Measurements from ENCODE around the gene KLF11.
"Not testable (repeated sequence)": the region's sequence is repeated elsewhere in the genome, so short reads cannot be mapped to it uniquely, and the experiment has no call there.

KLF11 gene

DNA sequence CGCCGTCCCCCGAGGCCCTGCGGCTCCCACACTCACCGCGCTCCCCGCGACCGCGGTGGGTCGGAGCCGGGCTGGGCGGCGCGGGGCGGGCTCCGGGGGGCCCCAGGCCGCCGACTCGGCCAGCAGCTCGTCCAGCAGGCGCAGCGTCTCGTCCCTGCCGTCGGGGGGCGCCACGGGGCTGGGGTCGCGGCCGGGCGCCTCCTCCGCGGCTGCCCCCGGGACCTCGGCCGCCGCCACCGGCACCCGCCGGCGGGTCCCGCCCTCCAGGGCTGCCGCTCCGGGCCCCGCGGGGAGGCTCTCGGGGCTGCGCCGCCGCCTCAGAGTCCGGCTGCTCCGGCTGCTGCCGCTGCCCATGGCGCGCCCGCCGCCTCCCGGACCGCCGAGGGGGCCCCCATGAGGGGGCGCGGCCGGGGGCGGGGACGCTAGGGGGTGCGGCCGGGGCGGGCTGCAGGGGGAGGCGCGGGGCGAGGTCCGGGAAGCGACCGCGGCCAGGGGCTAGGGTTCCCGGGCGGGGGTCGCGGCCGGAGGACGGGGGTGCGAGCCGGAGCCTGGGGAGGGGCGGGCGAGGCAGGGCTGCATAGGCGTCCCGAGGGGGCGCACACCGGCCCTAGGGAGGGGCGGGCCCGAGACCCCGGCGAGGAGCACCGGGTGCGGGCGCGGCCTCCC lies 36.7 kb downstream of the KLF11 start, which contains the start of gene CYS1:
TSS of gene CYS1 (minus strand) at position 542 of the 666 bp plus-strand sequence. CDS start at position 354, 188 bp downstream.
- DNase-seq (ENCODE audit: low read depth, low spot score): no peak

DNA sequence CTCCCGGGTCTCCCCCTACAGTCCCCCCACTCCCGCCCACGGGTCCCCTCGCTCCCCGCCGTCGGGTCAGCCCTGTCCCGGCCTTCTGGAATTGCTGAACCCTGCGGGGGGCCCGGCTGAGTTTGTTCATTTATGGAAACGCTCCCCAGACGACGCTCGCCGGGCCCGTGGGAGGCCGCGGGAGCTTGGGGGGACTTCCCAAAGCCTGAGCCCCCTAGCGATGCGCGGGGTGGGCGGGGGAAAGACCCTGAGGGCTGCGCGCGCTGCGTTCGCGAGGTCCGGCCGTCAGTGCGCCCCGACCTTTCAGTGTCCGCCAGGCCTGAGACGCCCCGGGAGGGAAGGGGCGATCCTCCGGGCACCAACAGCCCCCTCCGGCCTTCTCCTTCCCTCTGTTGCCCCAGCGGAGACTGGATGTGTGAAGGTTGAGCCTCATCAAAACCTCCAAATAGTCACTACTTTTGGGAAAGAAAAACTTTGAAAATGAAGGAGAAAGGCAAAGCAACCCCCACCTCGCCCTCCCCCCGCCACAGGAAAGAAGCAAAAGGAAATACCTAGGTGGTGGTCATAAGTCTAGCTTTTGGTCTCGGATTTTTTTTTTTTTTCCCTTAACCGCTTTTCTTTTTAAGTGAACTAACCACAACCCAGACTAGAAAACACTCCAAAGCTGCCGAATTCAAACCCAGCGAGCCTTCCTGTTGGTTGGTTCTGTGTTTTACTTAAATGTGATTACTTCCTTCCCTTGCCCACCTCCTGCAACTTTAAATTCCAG lies 37.4 kb downstream of the KLF11 start:
- no peak for DNase-seq (ENCODE audit: low read depth, low spot score)

More for the DNA sequence above, 36.7 kb downstream of the KLF11 start, which contains the start of gene CYS1:
- no peak within 1 kb of the TSS for H3K27ac ChIP-seq

DNA sequence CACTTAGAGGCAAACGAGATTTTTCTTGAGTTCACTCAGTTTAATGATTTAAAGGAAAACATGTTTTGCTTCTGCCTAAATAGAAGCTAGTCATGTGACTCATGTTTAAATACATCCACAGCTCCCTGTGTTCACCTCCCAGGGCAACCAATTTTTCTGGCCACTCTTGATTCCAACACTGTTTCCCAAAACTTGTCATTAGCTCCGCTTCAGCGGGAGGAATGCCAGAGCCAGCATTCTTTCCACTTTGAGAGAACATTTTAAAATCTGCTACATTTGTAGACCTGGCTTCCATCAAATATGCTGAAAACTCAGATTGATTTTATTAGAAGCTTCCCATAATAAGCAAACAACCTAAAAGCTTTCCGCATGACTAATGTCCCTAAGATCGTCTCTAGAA lies 39.7 kb downstream of the KLF11 start:
- H3K27ac ChIP-seq: no peak overlapping the region
- no peak for DNase-seq (ENCODE audit: low read depth, low spot score)

More for the DNA sequence above, 37.4 kb downstream of the KLF11 start:
- H3K27ac ChIP-seq: no peak overlapping the region

DNA sequence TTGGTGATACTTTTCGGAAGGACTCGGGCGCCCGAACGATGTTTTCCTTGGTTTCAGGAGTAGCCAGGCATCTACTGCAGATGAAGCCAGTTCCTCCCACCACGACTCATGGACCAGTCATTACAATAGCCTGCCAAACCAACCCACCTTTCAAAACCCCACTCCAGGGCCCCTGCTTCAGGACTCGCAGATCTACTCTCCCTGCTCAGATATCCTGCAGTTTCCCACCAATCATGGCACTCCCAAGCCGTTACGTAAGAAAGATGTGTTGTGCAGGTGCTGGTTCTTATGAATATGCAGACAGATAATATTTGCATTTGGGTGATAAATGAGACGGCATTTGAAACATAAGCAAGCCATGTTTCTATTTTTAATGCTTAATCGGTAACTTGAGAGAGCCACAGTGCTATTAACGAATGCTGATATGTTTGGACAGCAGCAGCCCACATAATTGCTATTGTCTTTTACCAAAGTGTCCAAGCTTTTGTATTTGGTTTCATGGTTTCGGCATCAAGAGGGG lies 40.4 kb downstream of the KLF11 start:
- DNase-seq (ENCODE audit: low read depth, low spot score): no peak
- H3K27ac ChIP-seq: no peak overlapping the region

DNA sequence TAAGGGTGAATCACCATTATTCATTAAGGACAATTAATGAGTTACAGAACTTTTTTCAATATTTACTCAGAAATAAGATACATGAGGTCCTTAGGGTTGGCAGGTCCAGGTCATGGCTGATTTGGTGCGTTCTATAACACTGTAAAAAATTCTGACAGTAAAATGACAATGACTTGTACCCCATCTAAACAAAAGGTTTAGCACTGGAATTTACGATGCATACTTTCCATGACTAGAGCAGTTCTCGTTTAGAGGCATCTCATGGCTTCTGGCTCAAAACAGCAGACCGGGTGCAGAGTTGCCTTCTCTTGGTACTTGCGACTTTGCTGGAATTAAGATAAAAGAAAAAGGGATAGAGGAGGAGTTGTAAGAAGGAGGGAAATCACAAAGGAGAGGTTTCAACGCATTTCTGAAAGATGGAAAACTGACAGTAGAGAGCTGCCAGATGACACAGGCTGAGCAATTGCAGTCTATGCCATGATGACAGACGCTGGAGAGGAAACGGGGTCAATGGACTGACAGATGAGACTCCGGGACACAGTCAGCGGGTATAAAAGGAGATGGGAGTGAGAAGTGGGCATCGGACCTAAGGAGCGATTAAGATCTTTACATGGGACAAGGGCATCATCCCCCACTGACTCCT lies 41.0 kb downstream of the KLF11 start:
- H3K27ac ChIP-seq: no peak overlapping the region

DNA sequence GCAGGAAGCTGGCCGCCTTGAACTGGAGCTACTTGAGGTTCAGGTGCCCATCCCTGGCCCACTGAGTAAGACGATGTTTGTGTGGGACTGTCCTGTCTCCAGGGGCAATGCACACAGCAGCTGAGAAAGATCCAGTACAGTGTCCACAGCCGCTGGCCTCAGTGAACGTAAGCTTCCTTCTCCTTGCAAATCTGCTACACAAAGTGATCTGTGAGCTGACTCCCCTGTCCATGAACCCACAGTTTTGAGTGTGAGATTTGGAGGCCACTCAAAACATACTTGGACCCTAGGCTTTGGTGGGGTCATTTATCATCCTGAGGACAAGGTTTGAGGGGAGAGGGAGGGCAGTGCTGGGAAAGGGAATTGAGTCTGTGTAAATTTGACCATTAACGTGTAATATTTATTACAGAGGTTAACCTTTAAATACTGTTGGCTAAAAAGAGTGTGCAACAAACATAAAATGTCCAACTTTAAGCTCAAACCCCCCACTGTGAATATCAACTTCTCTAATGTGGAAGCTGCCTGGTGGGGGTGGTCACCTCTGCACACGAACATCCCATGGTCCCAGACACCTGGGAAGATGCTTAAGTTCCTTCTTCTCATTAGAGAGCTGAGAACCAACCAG lies 41.8 kb downstream of the KLF11 start:
- no peak for DNase-seq (ENCODE audit: low read depth, low spot score)
- no peak overlapping the region for H3K27ac ChIP-seq

More for the DNA sequence above, 41.0 kb downstream of the KLF11 start:
- no peak for DNase-seq (ENCODE audit: low read depth, low spot score)

DNA sequence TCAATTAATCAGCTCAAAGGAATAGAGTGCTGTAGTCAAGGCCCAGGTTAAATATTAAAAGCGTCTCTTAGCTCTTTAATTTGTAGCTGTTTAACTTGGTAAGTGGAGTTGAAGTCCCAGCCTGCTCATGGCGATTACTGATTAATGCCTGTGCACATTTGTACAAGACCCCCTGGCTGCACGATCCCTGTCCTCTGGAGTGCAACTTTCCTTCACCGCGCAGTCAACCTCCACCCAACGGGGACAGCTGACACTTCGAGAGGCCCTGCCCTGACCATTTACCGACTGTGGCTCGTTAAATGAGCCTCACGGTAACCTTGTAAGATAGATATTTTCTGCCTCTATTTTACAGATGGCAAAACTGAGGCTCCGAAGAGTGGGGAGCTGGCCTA lies 42.3 kb downstream of the KLF11 start:
- no peak overlapping the region for H3K27ac ChIP-seq
- no peak for DNase-seq (ENCODE audit: low read depth, low spot score)

DNA sequence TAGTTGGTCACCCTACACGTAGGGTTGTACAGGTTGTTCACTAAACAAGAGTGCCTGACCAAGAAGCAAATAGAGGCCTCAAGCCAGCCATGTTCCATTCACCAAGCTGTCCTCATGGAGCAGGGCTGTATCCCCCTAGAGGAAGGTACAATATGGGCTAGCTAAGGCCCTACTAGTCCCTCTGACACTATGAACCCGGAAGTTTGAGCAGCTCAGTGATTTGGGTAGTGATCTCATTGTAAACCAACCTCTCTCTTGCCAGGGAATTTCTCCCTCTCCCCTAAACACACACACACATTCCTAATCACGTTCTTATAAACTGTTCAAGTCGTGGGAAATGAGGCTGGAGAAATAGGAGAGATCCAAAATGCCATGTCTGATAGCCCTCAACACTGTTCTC lies 43.6 kb downstream of the KLF11 start:
- no peak for DNase-seq (ENCODE audit: low read depth, low spot score)
- H3K27ac ChIP-seq: no peak overlapping the region

DNA sequence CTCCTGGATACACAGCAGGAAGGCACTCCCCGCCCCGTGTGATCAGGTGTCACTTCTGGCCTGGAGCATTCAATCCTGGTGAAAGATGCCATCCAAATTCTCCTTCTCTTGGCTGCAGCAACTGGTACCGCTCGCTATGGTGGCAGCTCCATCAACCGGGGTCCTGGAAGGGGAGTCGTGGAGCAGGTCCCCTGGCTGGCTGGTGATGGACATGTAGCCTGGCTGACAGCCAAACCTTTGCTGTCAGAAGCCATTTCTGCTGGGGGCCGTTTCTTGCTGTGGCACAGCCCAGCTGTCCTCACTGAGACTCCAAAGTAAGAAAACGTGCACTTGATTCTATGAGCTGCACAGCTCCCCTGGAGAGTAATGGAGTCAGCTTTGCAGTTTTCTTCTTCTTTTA lies 44.0 kb downstream of the KLF11 start:
- H3K27ac ChIP-seq: no peak overlapping the region
- no peak for DNase-seq (ENCODE audit: low read depth, low spot score)

DNA sequence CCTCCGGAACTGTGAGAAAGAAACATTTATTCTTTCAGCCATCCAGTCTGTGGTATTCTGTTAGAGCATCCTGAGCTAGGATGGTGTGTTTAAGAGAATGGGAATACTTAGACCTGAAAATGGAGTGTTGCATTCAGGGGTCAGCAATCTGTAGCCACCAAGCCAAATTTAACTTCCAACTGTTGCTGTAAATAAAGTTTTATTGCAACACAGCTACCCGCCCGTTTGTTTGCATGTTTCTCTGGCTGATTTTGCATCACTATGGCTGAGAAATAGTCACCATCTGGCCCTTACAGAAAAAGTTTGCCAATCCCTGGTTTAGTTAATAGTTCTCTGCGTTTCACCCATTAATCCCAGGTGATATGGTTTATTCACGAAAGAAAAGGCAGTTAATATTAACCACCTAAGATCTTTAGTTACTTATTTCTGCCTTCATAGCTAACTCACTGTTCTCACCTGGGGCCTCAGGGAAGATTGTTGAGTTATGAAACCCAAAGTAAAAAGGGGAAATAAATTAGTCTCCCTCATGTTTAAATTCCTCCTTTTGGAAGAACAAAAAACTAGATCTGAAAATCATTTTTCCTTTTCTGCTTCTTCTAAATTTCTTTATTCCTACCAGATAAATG lies 46.3 kb downstream of the KLF11 start:
- DNase-seq (ENCODE audit: low read depth, low spot score): no peak
- H3K27ac ChIP-seq: no peak overlapping the region

DNA sequence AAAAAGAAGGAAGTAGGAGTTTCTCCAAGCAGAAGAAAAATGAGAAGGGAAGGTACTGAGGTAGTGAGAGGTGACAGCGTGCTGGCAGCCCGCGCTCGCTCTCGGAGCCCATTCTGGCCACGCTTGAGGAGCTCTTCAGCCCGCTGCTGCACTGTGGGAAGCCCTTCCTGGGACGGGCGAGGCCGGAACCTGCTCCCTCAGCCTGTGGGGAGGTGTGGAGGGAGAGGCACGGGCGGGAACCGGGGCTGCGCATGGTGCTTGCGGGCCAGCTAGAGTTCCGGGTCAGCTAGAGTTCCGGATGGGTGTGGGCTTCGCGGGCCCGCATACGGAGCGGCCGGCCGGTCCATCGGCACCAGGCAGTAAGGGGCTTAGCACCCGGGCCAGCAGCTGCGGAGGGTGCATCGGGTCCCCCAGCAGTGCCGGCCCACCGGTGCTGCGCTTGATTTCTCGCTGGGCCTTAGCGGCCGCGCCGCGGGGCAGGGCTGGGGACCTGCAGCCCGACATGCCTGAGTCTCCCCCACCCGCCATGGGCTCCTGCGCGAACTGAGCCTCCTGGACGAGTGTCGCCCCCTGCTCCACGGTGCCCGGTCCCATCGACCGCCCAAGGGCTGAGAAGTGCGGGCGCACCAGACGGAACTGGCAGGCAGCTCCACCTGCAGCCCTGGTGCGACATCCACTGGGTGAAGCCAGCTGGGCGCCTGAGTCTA lies 48.0 kb downstream of the KLF11 start:
- no peak overlapping the region for H3K27ac ChIP-seq
- no peak for DNase-seq (ENCODE audit: low read depth, low spot score)

DNA sequence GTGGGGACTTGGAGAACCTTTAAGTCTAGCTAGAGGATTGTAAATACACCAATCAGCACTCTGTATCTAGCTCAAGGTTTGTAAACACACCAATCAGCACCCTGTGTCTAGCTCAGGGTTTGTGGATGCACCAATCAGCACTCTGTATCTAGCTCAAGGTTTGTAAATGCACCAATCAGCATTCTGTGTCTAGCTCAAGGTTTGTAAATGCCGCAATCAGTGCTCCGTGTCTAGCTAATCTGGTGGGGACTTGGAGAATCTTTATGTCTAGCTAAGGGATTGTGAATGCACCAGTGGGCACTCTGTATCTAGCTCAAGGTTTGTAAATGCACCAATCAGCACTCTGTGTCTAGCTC lies 48.5 kb downstream of the KLF11 start:
- H3K27ac ChIP-seq; DNase-seq (ENCODE audit: low read depth, low spot score): not testable (repeated sequence)

DNA sequence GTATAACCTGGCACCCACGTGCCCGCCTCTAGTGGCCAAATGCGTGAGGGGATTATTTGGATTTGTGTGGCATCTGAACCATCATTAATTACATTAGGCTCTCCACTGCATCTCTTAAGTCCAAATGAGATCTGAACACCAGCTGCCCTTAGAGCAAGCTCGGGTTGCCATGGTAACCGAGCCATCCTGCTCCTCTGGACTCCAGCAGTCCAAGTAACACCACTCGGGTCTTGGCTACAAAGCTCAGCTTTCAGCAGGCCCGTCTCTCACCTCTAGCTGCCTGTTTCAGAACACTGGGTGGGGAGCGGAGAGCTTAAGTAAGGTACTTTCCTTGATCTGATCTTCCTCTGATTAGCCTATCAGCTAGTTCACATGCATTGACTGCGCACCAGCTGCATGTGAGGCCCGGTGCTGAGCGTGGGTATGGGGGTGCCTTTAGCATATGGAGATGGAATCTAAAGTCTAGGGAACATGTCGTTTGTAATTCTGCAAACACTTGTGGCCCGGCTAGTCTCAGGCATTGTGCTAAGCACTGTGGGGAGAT lies 51.0 kb downstream of the KLF11 start:
- DNase-seq (ENCODE audit: low read depth, low spot score): no peak

DNA sequence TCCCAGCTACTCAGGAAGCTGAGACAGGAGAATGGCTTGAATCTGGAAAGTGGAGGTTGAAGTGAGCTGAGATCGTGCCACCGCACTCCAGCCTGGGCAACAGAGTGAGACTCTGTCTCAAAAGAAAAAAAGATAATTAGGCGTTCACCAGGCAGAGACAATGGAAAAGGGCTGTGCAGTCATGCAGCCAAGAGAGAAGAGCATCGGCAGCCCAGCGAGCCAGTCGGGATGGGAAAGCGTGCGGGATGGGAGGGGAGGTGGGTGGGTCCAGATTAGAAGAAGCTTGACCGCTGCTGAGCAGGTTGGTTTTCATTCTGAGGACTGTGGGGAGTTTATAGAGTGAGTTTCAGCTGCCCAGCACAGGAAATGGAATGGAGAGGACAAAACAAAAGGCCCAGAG lies 51.8 kb downstream of the KLF11 start:
- no peak overlapping the region for H3K27ac ChIP-seq
- no peak for DNase-seq (ENCODE audit: low read depth, low spot score)

More for the DNA sequence above, 51.0 kb downstream of the KLF11 start:
- H3K27ac ChIP-seq: no peak overlapping the region

DNA sequence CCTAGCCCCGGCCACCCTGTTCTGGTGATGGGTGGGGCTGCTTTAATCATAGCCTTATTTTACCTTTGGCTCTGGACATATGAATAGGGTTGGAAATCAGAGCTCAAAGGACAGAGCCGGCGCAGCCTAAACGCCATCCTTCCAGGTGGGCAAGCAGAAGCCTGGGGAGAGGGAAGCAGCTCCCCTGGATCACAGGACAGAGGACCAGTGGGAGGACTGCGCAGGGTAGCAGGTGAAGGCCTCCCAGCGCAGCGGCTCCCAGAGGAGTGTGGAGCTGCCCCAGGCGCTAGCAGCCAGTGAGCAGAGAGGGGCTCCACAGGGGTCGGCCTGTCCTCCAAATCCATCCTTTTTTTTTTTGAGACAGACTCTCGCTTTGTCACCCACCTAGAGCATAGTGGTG lies 53.3 kb downstream of the KLF11 start:
- DNase-seq (ENCODE audit: low read depth, low spot score): no peak

DNA sequence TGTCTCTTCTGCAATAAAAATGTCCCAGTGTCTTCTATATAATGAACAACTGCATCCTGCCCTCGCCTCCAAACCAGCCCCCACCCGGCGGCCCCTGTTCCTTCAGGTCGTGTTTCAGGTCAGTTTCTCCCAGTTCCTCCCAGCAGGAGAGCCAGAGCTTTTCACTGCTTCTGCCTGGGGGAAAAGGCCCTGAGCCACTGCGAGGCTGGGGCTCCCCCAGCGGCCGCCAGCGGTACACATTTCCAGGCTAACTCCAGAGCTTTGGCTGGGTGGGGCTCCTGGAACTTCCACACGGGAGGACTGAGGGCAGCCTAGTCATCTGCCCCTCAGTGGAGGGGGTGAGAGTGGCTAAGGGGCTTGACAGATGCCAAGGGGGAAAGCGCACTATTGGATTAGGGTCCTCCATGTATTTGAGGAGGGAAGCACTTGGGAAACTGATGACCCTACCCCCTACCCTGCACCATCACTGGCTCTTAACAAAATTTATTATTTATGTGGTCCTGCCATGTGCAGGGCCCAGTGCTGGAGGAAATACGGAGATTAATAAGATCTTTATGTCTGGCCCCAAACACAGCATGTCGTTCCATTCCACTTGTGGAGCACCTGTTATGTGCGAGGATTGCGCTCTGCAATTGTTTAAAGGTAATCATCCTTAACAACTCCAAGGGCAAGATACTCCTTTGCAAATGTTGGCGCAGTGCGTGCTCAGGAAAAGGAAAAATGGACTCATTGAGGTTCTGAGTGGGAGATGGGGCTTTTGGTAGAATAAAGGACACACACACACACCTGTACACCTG lies 54.2 kb downstream of the KLF11 start:
- no peak overlapping the region for H3K27ac ChIP-seq
- DNase-seq (ENCODE audit: low read depth, low spot score): peak; percentile 12

More for the DNA sequence above, 53.3 kb downstream of the KLF11 start:
- H3K27ac ChIP-seq: no peak overlapping the region

DNA sequence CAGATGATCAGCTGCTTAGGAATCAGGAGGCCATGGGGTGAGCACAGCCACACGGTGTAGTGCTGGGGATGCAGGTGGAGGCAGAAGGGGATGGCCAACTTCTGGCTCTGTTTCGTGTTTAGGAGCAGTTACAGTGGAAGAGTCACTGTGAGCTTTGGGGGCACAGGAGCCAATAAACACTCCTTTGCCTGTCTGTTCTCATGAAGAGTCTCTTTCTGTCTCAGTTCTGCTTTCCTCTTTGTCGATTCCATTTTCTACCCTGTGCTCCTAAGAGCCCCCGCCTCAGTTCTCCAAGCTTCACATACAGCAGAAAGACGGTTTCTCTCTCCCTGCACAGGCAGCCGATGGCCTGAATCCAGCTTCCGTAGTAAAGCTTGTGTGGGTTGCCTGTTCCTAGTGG lies 58.1 kb downstream of the KLF11 start:
- no peak for DNase-seq (ENCODE audit: low read depth, low spot score)
- no peak overlapping the region for H3K27ac ChIP-seq

DNA sequence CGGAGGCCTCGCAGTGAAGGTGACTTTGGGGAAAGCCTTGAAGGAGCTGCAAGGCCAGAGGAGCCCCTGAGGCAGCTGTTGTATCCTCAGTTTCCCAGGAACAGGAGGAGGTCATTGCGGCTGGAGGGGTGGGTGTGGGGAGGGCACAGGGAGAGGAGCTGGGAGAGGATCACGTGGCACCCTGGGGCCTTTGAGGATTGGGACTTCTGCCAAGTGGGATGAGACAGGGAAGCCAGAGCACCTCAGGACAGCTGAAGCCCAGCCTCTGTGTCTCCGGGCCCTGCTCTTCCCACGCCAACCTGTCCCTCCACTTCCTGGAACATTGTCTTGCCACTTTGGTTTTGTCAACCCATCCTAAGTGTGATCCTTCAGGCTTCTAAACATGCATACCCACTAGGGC lies 59.8 kb downstream of the KLF11 start:
- DNase-seq (ENCODE audit: low read depth, low spot score): no peak
- no peak overlapping the region for H3K27ac ChIP-seq
